Mucosa of descending colon (tissue), 3 donors: Measurements from ENCODE around the gene SLC38A10. TPM values are rescaled to one million over a fixed set of nuclear protein-coding genes. Genes with fewer than 3 reads are reported as not detected.

Experiments used
- ATAC-seq: fragments of 200-7000 bp; cut with Tn5 transposase; one replicate; pipeline ENCODE4 v1.9.1; 2020; ENCODE audit warnings: mild to moderate bottlenecking, moderate library complexity
- DNase-seq, 3 donors: peaks; one replicate each; pipeline ENCODE4 v3.0.0-alpha.2; 2020
- H3K36me3 ChIP-seq: fragments of 200-600 bp; one replicate; pipeline ENCODE4 v1.8.0; 2021; ENCODE audit warnings: low read depth, mild to moderate bottlenecking
- H3K4me1 ChIP-seq: fragments of 200-600 bp; one replicate; pipeline ENCODE4 v1.8.0; 2021; ENCODE audit warnings: low read depth, mild to moderate bottlenecking
- H3K4me3 ChIP-seq: fragments of 200-600 bp; one replicate; pipeline ENCODE4 v1.8.0; 2021; ENCODE audit warnings: mild to moderate bottlenecking
- H3K9me3 ChIP-seq: fragments of 200-600 bp; one replicate; pipeline ENCODE4 v1.8.0; 2021; ENCODE audit warnings: mild to moderate bottlenecking
- CTCF ChIP-seq: fragments of 200-600 bp; IDR thresholded peaks from one replicate; pipeline ENCODE4 v1.8.0; 2022; ENCODE audit warnings: antibody characterized with exemption, mild to moderate bottlenecking
- intact Hi-C, 2 donors: fragments of 100-400 bp; cut with DNase I in 1 of 2; cut with micrococcal nuclease in 1 of 2; formaldehyde crosslinking; loops; one replicate each; pipeline versions ENCODE4 v1.11.0 to v1.11.1; 2022; cut with DNase I, micrococcal nuclease
- total RNA-seq, 3 donors: library from RNA; stranded (reverse); fragmentation: NEBNext Ultra II Directional in 2 of 3; extraction: Animal tissue kit (Norgen Biotek cat#: 25700) in 2 of 3; gene quantifications; one replicate each; pipeline versions ENCODE4 v1.2.1 to v1.2.4, GENCODE V29; 2021 to 2023
- donor health status: DM: no; HTN: no; CAD: no; lungs with moderate emphysema.
- donor health status: DM: no; HTN: no; CAD: no.
- donor health status: DM: no; HTN: yes; CAD: no.

SLC38A10 gene
- total RNA-seq, 3 donors from 2014 or later = 77.0 to 95.3 (median 94.0) TPM

- no peaks in the 10 kb centered on the region for H3K36me3 ChIP-seq
- H3K9me3 ChIP-seq = no peaks in the 10 kb centered on the region
- no peak for ATAC-seq
- intact Hi-C loops = no loop called here
- peaks cover 1% of the 10 kb centered on the region for H3K4me1 ChIP-seq
- DNase-seq = no peak
- H3K4me3 ChIP-seq = no peak overlapping the region
- no peak for TF ChIP-seq CTCF
Observed at GRCh38 chr17:81323411-81323868, 28.3 kb upstream of the SLC38A10 start.

GRCh38 chr17:81323083-81323369 is 27.9 kb upstream of the SLC38A10 start:
- Histone ChIP-seq H3K4me3 (no peak overlapping the region), H3K9me3 (no peaks in the 10 kb centered on the region), H3K4me1 (no peaks in the 10 kb centered on the region), H3K36me3 (no peaks in the 10 kb centered on the region)
- TF ChIP-seq CTCF = no peak
- no peak for ATAC-seq
- no peak for DNase-seq
- intact Hi-C loops = no loop called here

GRCh38 chr17:81322271-81323082 is 27.4 kb upstream of the SLC38A10 start:
- H3K4me1 ChIP-seq = no peaks in the 10 kb centered on the region
- DNase-seq (peak in 2 of 3 donors; percentile 56 to 62), ATAC-seq (peak; percentile 75)
- H3K36me3 ChIP-seq = no peaks in the 10 kb centered on the region
- no peak overlapping the region for H3K4me3 ChIP-seq
- H3K9me3 ChIP-seq = no peaks in the 10 kb centered on the region
- intact Hi-C loops = no loop called here
- no peak for TF ChIP-seq CTCF

- ATAC-seq = no peak
- Histone ChIP-seq H3K4me1 (peaks cover 11% of the 10 kb centered on the region), H3K9me3 (no peaks in the 10 kb centered on the region), H3K4me3 (no peak overlapping the region), H3K36me3 (no peaks in the 10 kb centered on the region)
- DNase-seq = no peak
- no peak for TF ChIP-seq CTCF
- intact Hi-C loops = no loop called here
Observed at GRCh38 chr17:81317961-81318605, 23.0 kb upstream of the SLC38A10 start.

GRCh38 chr17:81317530-81317821 is 22.4 kb upstream of the SLC38A10 start:
- no peak for TF ChIP-seq CTCF
- no peaks in the 10 kb centered on the region for H3K9me3 ChIP-seq
- intact Hi-C loops = no loop called here
- DNase-seq (no peak), ATAC-seq (no peak)
- no peaks in the 10 kb centered on the region for H3K36me3 ChIP-seq
- no peak overlapping the region for H3K4me3 ChIP-seq
- peaks cover 11% of the 10 kb centered on the region for H3K4me1 ChIP-seq
